SK-N-SH (cell line): ENCODE measurements around the gene RETREG2. TPM values are rescaled to one million over a fixed set of nuclear protein-coding genes. Genes with fewer than 3 reads are reported as not detected.
A peak's percentile ranks its signal among the peaks of the same experiment; 100 is the strongest.

Experiments
- CTCF ChIA-PET: fragments of 300-600, 350-600 bp; formaldehyde crosslinking; extraction: SDS; loops from one replicate; lab custom pipeline; 2021; lab: Yijun Ruan, JAX
- POLR2A ChIA-PET: fragments of 350-600 bp; sonication (Branson Sonifier 250); formaldehyde crosslinking; extraction: SDS; loops from one replicate; lab custom pipeline; 2020; ENCODE audit warnings: antibody characterized with exemption, inconsistent platforms; lab: Yijun Ruan, JAX
- DNase-seq: peaks from one replicate; pipeline ENCODE4 v3.0.0; 2012
- H2AFZ ChIP-seq: fragments of 200-600 bp; sonication (generic); 2 replicates; pipeline ENCODE4 v1.8.1; 2016; ENCODE audit warnings: antibody characterized with exemption, mild to moderate bottlenecking, low read depth
- H3F3A ChIP-seq: fragments of 200-600 bp; sonication (generic); replicated peaks from 2 replicates; pipeline ENCODE3; 2016; ENCODE audit warnings: antibody characterized with exemption, mild to moderate bottlenecking; ENCODE audit not compliant: insufficient read depth
- H3K27ac ChIP-seq, 2 experiments: fragments of 200-500 bp in 1 of 2; fragments of 200-600 bp in 1 of 2; sonication (Bioruptor generic) in 1 of 2; sonication (generic), shearing (Covaris generic) in 1 of 2; 2 replicates each; pipeline versions ENCODE4 v1.5.1 to v1.6.1; 2014 to 2016; ENCODE audit warnings: low read depth in 2 of 2, inconsistent platforms in 1 of 2, low read length in 1 of 2, mild to moderate bottlenecking in 1 of 2, mixed read lengths in 1 of 2
- H3K27me3 ChIP-seq: fragments of 200-600 bp; sonication (generic), shearing (Covaris generic); 2 replicates; pipeline ENCODE4 v1.6.1; 2016; ENCODE audit warnings: mixed run types; ENCODE audit not compliant: insufficient read depth
- H3K36me3 ChIP-seq, 2 experiments: fragments of 200-500 bp in 1 of 2; fragments of 200-600 bp in 1 of 2; sonication (Bioruptor generic) in 1 of 2; sonication (generic) in 1 of 2; replicated peaks in 1 of 2; 2 replicates each; pipeline versions ENCODE3 to v1.5.1; 2014 to 2016; ENCODE audit warnings: low read length in 1 of 2, mild to moderate bottlenecking in 1 of 2; ENCODE audit not compliant: insufficient read depth in 2 of 2, control insufficient read depth in 1 of 2
- H3K4me1 ChIP-seq, 2 experiments: fragments of 200-500 bp in 1 of 2; fragments of 200-600 bp in 1 of 2; sonication (Bioruptor generic) in 1 of 2; sonication (generic), shearing (Covaris generic) in 1 of 2; 2 replicates each; pipeline versions ENCODE4 v1.5.1 to v1.6.1; 2014 to 2016; ENCODE audit warnings: low read depth in 1 of 2, low read length in 1 of 2, mixed run types in 1 of 2; ENCODE audit not compliant: insufficient read depth in 2 of 2, control insufficient read depth in 1 of 2
- H3K4me2 ChIP-seq: fragments of 200-600 bp; sonication (generic), shearing (Covaris generic); 2 replicates; pipeline ENCODE4 v1.6.1; 2017; ENCODE audit warnings: mixed run types
- H3K4me3 ChIP-seq, 2 experiments: fragments of 200-500 bp in 1 of 2; fragments of 200-600 bp in 1 of 2; sonication (Bioruptor generic) in 1 of 2; sonication (generic), shearing (Covaris generic) in 1 of 2; 2 replicates each; pipeline versions ENCODE4 v1.5.1 to v1.8.1; 2014 to 2016; ENCODE audit warnings: low read depth in 2 of 2, inconsistent platforms in 1 of 2, low read length in 1 of 2, mild to moderate bottlenecking in 1 of 2, mixed read lengths in 1 of 2, moderate library complexity in 1 of 2
- H3K79me2 ChIP-seq: fragments of 200-600 bp; sonication (generic); 2 replicates; pipeline ENCODE4 v1.8.1; 2017; ENCODE audit warnings: mild to moderate bottlenecking; ENCODE audit not compliant: insufficient read depth
- H3K9ac ChIP-seq: fragments of 200-600 bp; sonication (generic); 2 replicates; pipeline ENCODE4 v1.6.1; 2017; ENCODE audit warnings: mixed run types
- H3K9me2 ChIP-seq: fragments of 200-600 bp; sonication (generic); 2 replicates; pipeline ENCODE4 v1.6.1; 2017; ENCODE audit warnings: mixed run types
- H3K9me3 ChIP-seq: fragments of 200-600 bp; sonication (generic); 2 replicates; pipeline ENCODE4 v1.6.1; 2017; ENCODE audit warnings: mixed run types, mild to moderate bottlenecking, moderate library complexity
- H4K20me1 ChIP-seq: fragments of 200-600 bp; sonication (generic); 2 replicates; pipeline ENCODE4 v1.6.1; 2017; ENCODE audit warnings: mild to moderate bottlenecking, mixed run types; ENCODE audit not compliant: insufficient read depth
- CTCF ChIP-seq: fragments of 200-600 bp; sonication (generic); IDR thresholded peaks from 2 replicates; pipeline ENCODE4 v1.6.1; 2017; ENCODE audit warnings: antibody characterized with exemption, mild to moderate bottlenecking, moderate library complexity
- EP300 ChIP-seq, 2 experiments: IDR thresholded peaks; 2 replicates each; pipeline versions ENCODE4 v1.4.0 to v1.6.1; 2012; ENCODE audit warnings: borderline replicate concordance in 1 of 2, low read depth in 1 of 2, low read length in 1 of 2
- FOXM1 ChIP-seq: IDR thresholded peaks from 2 replicates; pipeline ENCODE4 v1.4.0; 2012; ENCODE audit warnings: low read depth, mild to moderate bottlenecking
- NRF1 ChIP-seq: IDR thresholded peaks from 2 replicates; pipeline ENCODE4 v1.6.1; 2012; ENCODE audit warnings: low read depth, mild to moderate bottlenecking, low read length
- PBX3 ChIP-seq: IDR thresholded peaks from 2 replicates; pipeline ENCODE4; 2012
- POLR2AphosphoS5 ChIP-seq: IDR thresholded peaks from 2 replicates; pipeline ENCODE4 v1.6.1; 2012; ENCODE audit warnings: low read depth, low read length
- RCOR1 ChIP-seq: fragments of 150-350 bp; IDR thresholded peaks from 2 replicates; pipeline ENCODE4 v1.6.1; 2017; ENCODE audit warnings: antibody characterized with exemption, low read length
- REST ChIP-seq: IDR thresholded peaks from 2 replicates; pipeline ENCODE4 v1.6.1; 2012; ENCODE audit warnings: mild to moderate bottlenecking, low read depth, low read length, moderate library complexity
- TEAD4 ChIP-seq: IDR thresholded peaks from 2 replicates; pipeline ENCODE4 v1.4.0; 2012; ENCODE audit warnings: mild to moderate bottlenecking, borderline replicate concordance; ENCODE audit not compliant: insufficient read depth
- USF2 ChIP-seq: fragments of 150-350 bp; IDR thresholded peaks from 2 replicates; pipeline ENCODE4 v1.6.1; 2017; ENCODE audit warnings: antibody characterized with exemption, low read length, low read depth, borderline replicate concordance
- YY1 ChIP-seq: IDR thresholded peaks from 2 replicates; pipeline ENCODE4 v1.4.0; 2012; ENCODE audit warnings: low read depth, mild to moderate bottlenecking
- WGBS: methylation state at CpG from one replicate; pipeline ENCODE4 v1.1.6; 2017; ENCODE audit warnings: low lambda C conversion rate; 5-methylcytosine and 5-hydroxymethylcytosine counted together
- polyA plus RNA-seq, 3 experiments: library from polyadenylated mRNA; depleted of rRNA; stranded (reverse); fragments of >200 nt; gene quantifications; 2 replicates each; pipeline ENCODE4 v1.2.3, GENCODE V29; 2012

The RETREG2 gene
- polyA plus RNA-seq, 1 of the 3 experiments (the other 2 are of a cell fraction) = 74.6 TPM

GRCh38 chr2:219175486-219175885 is 2.6 kb upstream of the RETREG2 start (continued):
- no peak for TF ChIP-seq RCOR1
- TF ChIP-seq USF2 = no peak
- no peak for TF ChIP-seq POLR2AphosphoS5
- TF ChIP-seq PBX3 = no peak
- TF ChIP-seq REST = no peak
- no peak for TF ChIP-seq FOXM1

- WGBS = 5% methylated on average over 24 of the region's 45 CpGs
- Histone ChIP-seq H3K27ac (peak overlapping the region; percentile 95 to 97), H3K9ac (peak overlapping the region; percentile 77), H2AFZ (peak overlapping the region; percentile 91), H3K9me3 (no peaks in the 10 kb centered on the region), H3F3A (peaks cover 10% of the 10 kb centered on the region), H3K4me3 (peak overlapping the region; percentile 80 to 89), H3K4me1 (peaks cover 0 to 17% of the 10 kb centered on the region in 2 experiments; a peak in 2 of 4 replicates), H3K36me3 (peaks cover 25 to 50% of the 10 kb centered on the region in 2 experiments), H3K27me3 (no peaks in the 10 kb centered on the region), H4K20me1 (peaks cover 10% of the 10 kb centered on the region), H3K4me2 (peak overlapping the region; percentile 96), H3K79me2 (peaks cover 38% of the 10 kb centered on the region), H3K9me2 (no peaks in the 10 kb centered on the region)
- DNase-seq = peak; percentile 67
- ChIA-PET POLR2A (interaction anchor here (0.6 to 2.3 kb wide), 15 partner anchors 11 to 306 kb away, joined by 3 to 13 read pairs (median 4); partner anchors contain the start of genes ABCB6, ANKZF1, ATG9A and DNAJB2), CTCF (interaction anchor here (0.6 to 8.7 kb wide), 21 partner anchors 10 to 373 kb away, joined by 3 to 104 read pairs (median 4); partner anchors contain the start of genes DNAJB2, GLB1L, NHEJ1 and STK16)
- TF ChIP-seq REST (peak; percentile 55; the same call in 1 of the 2 replicates), EP300 (IDR thresholded peaks at IDR 0.05; ENCODE audit: borderline replicate concordance in 1 of 2, low read depth in 1 of 2, low read length in 1 of 2) (0 out of 4 replicates have a peak, but pooled peaks of 1 of the 2 experiments have one; percentile 3), YY1 (no peak), PBX3 (no peak), NRF1 (no peak), TEAD4 (no peak), CTCF (peak; percentile 34), FOXM1 (no peak)
Observed at GRCh38 chr2:219175928-219176817, 1.9 kb upstream of the RETREG2 start.
